ENCODE measurements around the gene SPAG16.
"Not testable (repeated sequence)": the region's sequence is repeated elsewhere in the genome, so short reads cannot be mapped to it uniquely, and the experiment has no call there.

The SPAG16 gene

DNA sequence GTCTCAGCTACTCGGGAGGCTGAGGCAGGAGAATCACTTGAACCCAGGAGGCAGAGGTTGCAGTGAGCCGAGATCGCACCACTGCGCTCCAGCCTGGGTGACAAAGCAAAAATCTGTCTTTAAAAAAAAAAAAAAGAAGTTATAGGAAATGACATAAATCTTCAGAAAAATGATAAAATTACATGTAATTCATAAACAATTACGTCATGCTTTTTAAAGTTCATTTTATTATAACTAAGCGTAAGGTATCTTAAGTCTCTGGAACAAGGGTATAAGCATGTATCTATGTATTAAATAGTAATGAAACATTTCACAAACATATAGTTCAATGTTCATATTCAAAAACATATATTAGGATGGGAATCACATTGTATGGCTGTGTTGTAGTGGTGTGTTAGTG, 425.9 kb downstream of the SPAG16 start:
- TF ChIP-seq, protein P1, sequence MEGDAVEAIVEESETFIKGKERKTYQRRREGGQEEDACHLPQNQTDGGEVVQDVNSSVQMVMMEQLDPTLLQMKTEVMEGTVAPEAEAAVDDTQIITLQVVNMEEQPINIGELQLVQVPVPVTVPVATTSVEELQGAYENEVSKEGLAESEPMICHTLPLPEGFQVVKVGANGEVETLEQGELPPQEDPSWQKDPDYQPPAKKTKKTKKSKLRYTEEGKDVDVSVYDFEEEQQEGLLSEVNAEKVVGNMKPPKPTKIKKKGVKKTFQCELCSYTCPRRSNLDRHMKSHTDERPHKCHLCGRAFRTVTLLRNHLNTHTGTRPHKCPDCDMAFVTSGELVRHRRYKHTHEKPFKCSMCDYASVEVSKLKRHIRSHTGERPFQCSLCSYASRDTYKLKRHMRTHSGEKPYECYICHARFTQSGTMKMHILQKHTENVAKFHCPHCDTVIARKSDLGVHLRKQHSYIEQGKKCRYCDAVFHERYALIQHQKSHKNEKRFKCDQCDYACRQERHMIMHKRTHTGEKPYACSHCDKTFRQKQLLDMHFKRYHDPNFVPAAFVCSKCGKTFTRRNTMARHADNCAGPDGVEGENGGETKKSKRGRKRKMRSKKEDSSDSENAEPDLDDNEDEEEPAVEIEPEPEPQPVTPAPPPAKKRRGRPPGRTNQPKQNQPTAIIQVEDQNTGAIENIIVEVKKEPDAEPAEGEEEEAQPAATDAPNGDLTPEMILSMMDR (IDR thresholded peaks at IDR 0.05; ENCODE audit: low read depth, low read length): no peak
- TF ChIP-seq EZH2phosphoT487 (IDR thresholded peaks at IDR 0.05; ENCODE audit: low read depth): no peak
- Histone ChIP-seq H3K4me3 (ENCODE audit: low read length) (no peak overlapping the region), H3K36me3 (replicated peaks; ENCODE audit: low read depth, low read length) (no peaks in the 10 kb centered on the region), H3K4me1 (ENCODE audit: low read length) (no peaks in the 10 kb centered on the region), H3K79me2 (ENCODE audit: low read length) (no peaks in the 10 kb centered on the region), H3K4me2 (ENCODE audit: low read length) (no peak overlapping the region), H3K9me3 (ENCODE audit: insufficient read depth, low read length) (no peaks in the 10 kb centered on the region), H3K9ac (ENCODE audit: low read length) (no peak overlapping the region), H3K27me3 (ENCODE audit: low read depth, low read length) (no peaks in the 10 kb centered on the region), H2AFZ (ENCODE audit: low read depth, low read length) (no peak overlapping the region), H3K27ac (ENCODE audit: low read length) (no peak overlapping the region), H4K20me1 (ENCODE audit: insufficient read depth, low read length) (no peaks in the 10 kb centered on the region)

- not testable (repeated sequence) for H3K27ac ChIP-seq (ENCODE audit: low read length); H2AFZ ChIP-seq (ENCODE audit: low read depth, low read length); H3K4me1 ChIP-seq (ENCODE audit: low read length); H3K9ac ChIP-seq (ENCODE audit: low read length); H3K9me3 ChIP-seq (ENCODE audit: insufficient read depth, low read length); H3K79me2 ChIP-seq (ENCODE audit: low read length); H4K20me1 ChIP-seq (ENCODE audit: insufficient read depth, low read length); H3K27me3 ChIP-seq (ENCODE audit: low read depth, low read length); H3K36me3 ChIP-seq (replicated peaks; ENCODE audit: low read depth, low read length); H3K4me3 ChIP-seq (ENCODE audit: low read length); H3K4me2 ChIP-seq (ENCODE audit: low read length)
These were observed 434.1 kb downstream of the SPAG16 start for GRCh38 chr2:213718411-213718810.

- Histone ChIP-seq H3K9ac (ENCODE audit: low read length) (no peak overlapping the region), H3K27me3 (ENCODE audit: low read depth, low read length) (no peaks in the 10 kb centered on the region), H3K9me3 (ENCODE audit: insufficient read depth, low read length) (no peaks in the 10 kb centered on the region), H3K79me2 (ENCODE audit: low read length) (no peaks in the 10 kb centered on the region), H3K4me2 (ENCODE audit: low read length) (no peak overlapping the region), H3K4me3 (ENCODE audit: low read length) (no peak overlapping the region), H2AFZ (ENCODE audit: low read depth, low read length) (no peak overlapping the region), H3K4me1 (ENCODE audit: low read length) (no peaks in the 10 kb centered on the region), H4K20me1 (ENCODE audit: insufficient read depth, low read length) (no peaks in the 10 kb centered on the region), H3K36me3 (replicated peaks; ENCODE audit: low read depth, low read length) (no peaks in the 10 kb centered on the region), H3K27ac (ENCODE audit: low read length) (no peak overlapping the region)
- no peak for TF ChIP-seq EZH2phosphoT487 (IDR thresholded peaks at IDR 0.05; ENCODE audit: low read depth)
- TF ChIP-seq, protein P1 (IDR thresholded peaks at IDR 0.05; ENCODE audit: low read depth, low read length): no peak
These were observed 438.3 kb downstream of the SPAG16 start for GRCh38 chr2:213722565-213722964.

GRCh38 chr2:213723041-213723560, 438.8 kb downstream of the SPAG16 start:
- Histone ChIP-seq H3K4me3 (ENCODE audit: low read length) (no peak overlapping the region), H3K4me2 (ENCODE audit: low read length) (no peak overlapping the region), H3K27ac (ENCODE audit: low read length) (no peak overlapping the region), H3K27me3 (ENCODE audit: low read depth, low read length) (no peaks in the 10 kb centered on the region), H3K9me3 (ENCODE audit: insufficient read depth, low read length) (no peaks in the 10 kb centered on the region), H3K4me1 (ENCODE audit: low read length) (no peaks in the 10 kb centered on the region), H2AFZ (ENCODE audit: low read depth, low read length) (no peak overlapping the region), H3K79me2 (ENCODE audit: low read length) (no peaks in the 10 kb centered on the region), H3K9ac (ENCODE audit: low read length) (no peak overlapping the region), H4K20me1 (ENCODE audit: insufficient read depth, low read length) (no peaks in the 10 kb centered on the region), H3K36me3 (replicated peaks; ENCODE audit: low read depth, low read length) (no peaks in the 10 kb centered on the region)
- TF ChIP-seq, protein P1 (IDR thresholded peaks at IDR 0.05; ENCODE audit: low read depth, low read length): no peak
- TF ChIP-seq EZH2phosphoT487 (IDR thresholded peaks at IDR 0.05; ENCODE audit: low read depth): no peak

DNA sequence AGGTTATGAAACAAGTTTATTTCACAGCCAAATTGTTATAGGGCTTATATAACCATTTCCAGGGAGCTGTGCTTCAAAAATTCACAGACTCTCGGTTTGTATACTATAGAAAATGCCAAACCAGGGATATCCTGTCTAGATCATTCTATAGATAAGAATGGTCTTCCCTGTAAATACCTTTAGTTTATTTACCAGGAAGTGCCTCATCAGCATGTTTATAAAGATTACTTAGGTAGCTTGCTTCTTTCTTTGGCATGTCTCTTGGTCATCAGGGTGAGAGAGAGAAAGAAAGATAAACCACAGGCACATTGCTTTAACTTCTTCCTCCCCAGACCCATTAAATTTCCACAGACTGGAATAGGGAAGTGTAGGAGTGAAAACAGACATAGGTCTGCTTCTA, 439.4 kb downstream of the SPAG16 start:
- Histone ChIP-seq H3K4me3 (ENCODE audit: low read length) (no peak overlapping the region), H3K79me2 (ENCODE audit: low read length) (no peaks in the 10 kb centered on the region), H2AFZ (ENCODE audit: low read depth, low read length) (no peak overlapping the region), H3K4me2 (ENCODE audit: low read length) (no peak overlapping the region), H3K27ac (ENCODE audit: low read length) (no peak overlapping the region), H3K4me1 (ENCODE audit: low read length) (no peaks in the 10 kb centered on the region), H3K36me3 (replicated peaks; ENCODE audit: low read depth, low read length) (no peaks in the 10 kb centered on the region), H3K9me3 (ENCODE audit: insufficient read depth, low read length) (no peaks in the 10 kb centered on the region), H4K20me1 (ENCODE audit: insufficient read depth, low read length) (no peaks in the 10 kb centered on the region), H3K27me3 (ENCODE audit: low read depth, low read length) (no peaks in the 10 kb centered on the region), H3K9ac (ENCODE audit: low read length) (no peak overlapping the region)
- TF ChIP-seq, protein P1 (IDR thresholded peaks at IDR 0.05; ENCODE audit: low read depth, low read length): no peak
- TF ChIP-seq EZH2phosphoT487 (IDR thresholded peaks at IDR 0.05; ENCODE audit: low read depth): no peak
